Left lung (tissue), 10 donors: Measurements from ENCODE around the gene CRX. TPM values are rescaled to one million over a fixed set of nuclear protein-coding genes. Genes with fewer than 3 reads are reported as not detected.
"Not testable (repeated sequence)": the region's sequence is repeated elsewhere in the genome, so short reads cannot be mapped to it uniquely, and the experiment has no call there.

ENCODE experiments used
- ATAC-seq: fragments of 200-7000 bp; cut with Tn5 transposase; one replicate; pipeline ENCODE4 v1.9.1; 2020; ENCODE audit warnings: moderate library complexity
- DNase-seq, 4 donors: peaks; one replicate each; pipeline ENCODE4 v3.0.0-alpha.2; 2013 to 2020
- H3K27ac ChIP-seq, 2 donors: fragments of 200-600 bp; sonication (generic) in 1 of 2; one replicate each; pipeline versions ENCODE4 v1.5.0 to v1.8.0; 2020 to 2021
- H3K27me3 ChIP-seq, 2 donors: fragments of 200-600 bp; sonication (generic) in 1 of 2; one replicate each; pipeline versions ENCODE4 v1.5.0 to v1.8.0; 2020 to 2021
- H3K36me3 ChIP-seq, 2 donors: fragments of 200-600 bp; sonication (generic) in 1 of 2; one replicate each; pipeline versions ENCODE4 v1.5.0 to v1.8.0; 2020 to 2021
- H3K4me1 ChIP-seq, 2 donors: fragments of 200-600 bp; one replicate each; pipeline ENCODE4 v1.8.0; 2021
- H3K4me3 ChIP-seq, 2 donors: fragments of 200-600 bp; sonication (generic) in 1 of 2; one replicate each; pipeline versions ENCODE4 v1.5.0 to v1.8.0; 2020 to 2021; ENCODE audit warnings: mild to moderate bottlenecking in 1 of 2
- H3K9me3 ChIP-seq, 2 donors: fragments of 200-600 bp; sonication (generic) in 1 of 2; one replicate each; pipeline versions ENCODE4 v1.5.0 to v1.8.0; 2020 to 2021
- intact Hi-C, 2 donors: fragments of 100-400 bp; cut with DNase I; formaldehyde crosslinking; loops; one replicate each; pipeline versions ENCODE4 v1.11.2 to v1.14.2; 2022
- polyA plus RNA-seq, 6 donors: library from polyadenylated mRNA; unstranded; fragments of 120-200 nt; gene quantifications; one replicate each; pipeline ENCODE4 v1.2.1, GENCODE V29; 2013; ENCODE audit not compliant: insufficient read length in 6 of 6
- total RNA-seq, 2 donors: library from RNA; stranded (reverse); fragmentation: NEBNext Ultra II Directional; extraction: Animal tissue kit (Norgen Biotek cat#: 25700); gene quantifications; one replicate each; pipeline ENCODE4 v1.2.1, GENCODE V29; 2021
- TF ChIP-seq, protein P1 (sequence below), 2 donors: fragments of 200-600 bp; sonication (generic) in 1 of 2; IDR thresholded peaks; one replicate each; pipeline versions ENCODE4 v1.5.0 to v1.8.0; 2021; ENCODE audit warnings: antibody characterized with exemption in 2 of 2
- donor health status: DM: no; HTN: yes; CAD: no.
- donor health status: DM: no; HTN: no; CAD: no.

The CRX gene
- total and polyA plus RNA-seq, 8 donors, result 0.07 to 0.14 (median 0.07) TPM; not detected in 2

DNA sequence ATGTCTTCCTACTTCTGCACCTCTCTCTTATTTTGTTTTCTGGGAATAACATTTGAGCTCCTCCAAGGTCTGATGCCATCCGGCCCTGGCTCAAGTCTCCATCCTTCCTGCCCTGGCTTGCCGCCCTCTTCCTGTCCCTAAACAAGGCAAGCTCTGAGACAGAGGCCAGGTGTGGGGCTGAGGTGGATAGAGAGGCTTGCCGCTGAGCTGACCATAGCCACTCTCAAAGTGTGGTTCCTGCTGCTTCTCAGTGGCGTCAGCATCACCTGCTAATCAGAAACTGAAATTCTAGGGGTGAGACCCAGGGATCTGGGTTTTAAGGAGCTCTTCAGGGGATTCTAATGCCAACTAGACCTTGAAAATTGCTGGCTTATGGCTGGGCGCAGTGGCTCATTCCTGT lies 31.3 kb downstream of the CRX start:
- Histone ChIP-seq H3K36me3 (no peaks in the 10 kb centered on the region), H3K4me3 (no peak overlapping the region), H3K27ac (no peak overlapping the region), H3K9me3 (no peaks in the 10 kb centered on the region), H3K27me3 (peaks cover 11 to 95% of the 10 kb centered on the region in 2 donors), H3K4me1 (no peaks in the 10 kb centered on the region)
- DNase-seq (no peak), ATAC-seq (no peak)
- TF ChIP-seq, protein P1, sequence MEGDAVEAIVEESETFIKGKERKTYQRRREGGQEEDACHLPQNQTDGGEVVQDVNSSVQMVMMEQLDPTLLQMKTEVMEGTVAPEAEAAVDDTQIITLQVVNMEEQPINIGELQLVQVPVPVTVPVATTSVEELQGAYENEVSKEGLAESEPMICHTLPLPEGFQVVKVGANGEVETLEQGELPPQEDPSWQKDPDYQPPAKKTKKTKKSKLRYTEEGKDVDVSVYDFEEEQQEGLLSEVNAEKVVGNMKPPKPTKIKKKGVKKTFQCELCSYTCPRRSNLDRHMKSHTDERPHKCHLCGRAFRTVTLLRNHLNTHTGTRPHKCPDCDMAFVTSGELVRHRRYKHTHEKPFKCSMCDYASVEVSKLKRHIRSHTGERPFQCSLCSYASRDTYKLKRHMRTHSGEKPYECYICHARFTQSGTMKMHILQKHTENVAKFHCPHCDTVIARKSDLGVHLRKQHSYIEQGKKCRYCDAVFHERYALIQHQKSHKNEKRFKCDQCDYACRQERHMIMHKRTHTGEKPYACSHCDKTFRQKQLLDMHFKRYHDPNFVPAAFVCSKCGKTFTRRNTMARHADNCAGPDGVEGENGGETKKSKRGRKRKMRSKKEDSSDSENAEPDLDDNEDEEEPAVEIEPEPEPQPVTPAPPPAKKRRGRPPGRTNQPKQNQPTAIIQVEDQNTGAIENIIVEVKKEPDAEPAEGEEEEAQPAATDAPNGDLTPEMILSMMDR (IDR thresholded peaks at IDR 0.05), result no peak
- intact Hi-C loops, result no loop called here

DNA sequence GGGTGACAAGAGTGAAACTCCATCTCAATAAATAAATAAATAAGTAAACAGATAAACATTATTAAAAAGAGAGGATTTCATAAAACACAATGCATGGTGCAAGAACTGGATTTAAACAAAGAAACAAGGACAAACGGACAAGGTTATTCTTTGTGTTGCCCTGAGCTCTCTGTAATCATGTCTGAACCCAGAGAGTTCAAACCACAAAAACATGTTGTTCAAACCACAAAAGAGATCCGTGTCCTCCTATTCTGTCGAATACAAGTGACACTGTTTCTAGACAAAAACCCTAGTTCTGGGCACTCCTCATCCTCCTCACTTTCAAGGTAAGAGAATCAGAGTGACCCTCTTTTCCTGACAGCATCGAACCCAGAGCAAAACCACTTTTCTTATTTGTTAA lies 32.7 kb downstream of the CRX start:
- DNase-seq (no peak), ATAC-seq (no peak)
- H3K36me3 ChIP-seq, result no peaks in the 10 kb centered on the region
- no peak overlapping the region for H3K27ac ChIP-seq
- H3K4me1 ChIP-seq, result no peaks in the 10 kb centered on the region
- no peaks in the 10 kb centered on the region for H3K9me3 ChIP-seq
- TF ChIP-seq, protein P1 (IDR thresholded peaks at IDR 0.05), result no peak
- intact Hi-C loops, result no loop called here
- H3K27me3 ChIP-seq, result peaks cover 0 to 81% of the 10 kb centered on the region in 2 donors
- H3K4me3 ChIP-seq, result no peak overlapping the region

DNA sequence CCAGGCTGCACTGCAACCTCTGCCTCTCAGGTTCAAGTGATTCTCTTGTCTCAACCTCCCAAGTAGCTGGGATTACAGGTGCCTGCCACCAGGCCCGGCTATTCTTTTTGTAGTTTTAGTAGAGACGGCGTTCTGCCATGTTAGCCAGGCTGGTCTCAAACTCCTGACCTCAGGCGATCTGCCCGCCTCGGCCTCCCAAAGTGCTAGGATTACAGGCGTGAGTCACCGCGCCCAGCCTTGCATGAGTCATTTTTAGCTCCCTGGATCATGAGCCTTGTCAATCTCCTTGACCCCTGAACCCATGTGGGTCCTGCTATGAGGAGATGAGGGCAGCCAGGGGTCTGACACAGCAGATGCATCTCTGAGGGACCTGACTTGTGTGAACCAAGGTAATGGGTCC lies 36.5 kb downstream of the CRX start:
- intact Hi-C loops, H3K4me1 ChIP-seq, ATAC-seq, DNase-seq, H3K4me3 ChIP-seq, H3K9me3 ChIP-seq, H3K36me3 ChIP-seq, H3K27ac ChIP-seq: not testable (repeated sequence)
- peaks cover 0 to 67% of the 10 kb centered on the region in 2 donors for H3K27me3 ChIP-seq

DNA sequence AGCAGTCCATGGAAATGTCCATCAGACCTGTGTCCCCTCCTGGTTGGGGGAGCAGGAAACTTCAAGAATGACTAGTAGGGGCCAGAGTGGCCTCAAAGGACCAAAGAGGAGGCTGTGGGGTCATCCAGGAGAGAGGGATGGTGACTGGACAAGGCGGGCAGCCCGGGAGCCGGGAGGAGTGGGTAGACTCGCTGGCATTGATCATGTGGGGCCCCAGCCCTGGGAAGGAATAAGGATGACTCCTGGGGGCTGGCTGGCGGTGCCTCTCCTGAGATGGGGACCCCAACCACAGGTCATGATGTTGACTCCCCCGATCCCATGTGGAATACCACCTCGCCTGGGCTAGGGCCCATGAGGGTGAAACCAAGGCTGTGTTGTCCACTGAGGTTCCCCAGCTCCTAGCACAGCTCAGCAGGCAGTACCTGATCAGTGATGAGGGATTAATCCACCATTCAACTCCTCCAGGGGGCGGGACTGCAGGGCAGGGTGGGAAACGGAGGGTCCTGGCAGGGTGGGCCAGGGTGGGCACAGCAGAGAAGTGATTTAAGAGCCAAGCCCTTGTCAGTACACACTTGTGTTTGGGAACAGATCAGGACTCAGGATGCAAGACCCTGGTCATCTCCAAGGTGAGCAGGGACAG lies 37.0 kb downstream of the CRX start, which contains the start of gene TPRX2:
TSS of gene TPRX2 (plus strand) at position 590 of the 640 bp plus-strand sequence. CDS start at position 602, 12 bp downstream.
- intact Hi-C loops, H3K4me3 ChIP-seq, H3K36me3 ChIP-seq, ATAC-seq, H3K9me3 ChIP-seq, H3K4me1 ChIP-seq, DNase-seq, H3K27ac ChIP-seq: not testable (repeated sequence)
- H3K27me3 ChIP-seq, result peaks cover 0 to 62% of the 10 kb centered on the region in 2 donors

DNA sequence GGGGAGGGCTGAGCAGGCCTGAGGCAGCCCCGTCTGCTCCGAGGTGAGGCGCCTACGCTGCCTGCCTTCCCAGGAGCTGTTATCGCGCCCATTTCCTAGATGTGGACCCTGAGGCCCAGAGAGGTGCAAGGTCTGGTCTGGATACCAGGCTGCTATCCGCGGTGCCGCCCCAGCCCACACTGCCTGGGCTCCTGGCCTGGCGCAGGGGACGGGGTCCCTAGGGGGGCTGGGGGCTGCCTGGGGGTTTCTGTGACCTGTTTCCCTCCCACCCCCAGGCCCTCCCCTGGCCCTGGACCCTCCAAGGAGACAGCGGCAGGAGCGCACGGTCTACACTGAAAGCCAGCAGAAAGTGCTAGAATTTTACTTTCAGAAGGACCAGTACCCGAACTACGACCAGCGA lies 38.1 kb downstream of the CRX start:
- ATAC-seq, DNase-seq, H3K36me3 ChIP-seq, H3K4me1 ChIP-seq, H3K9me3 ChIP-seq, H3K27ac ChIP-seq, H3K4me3 ChIP-seq, intact Hi-C loops: not testable (repeated sequence)
- H3K27me3 ChIP-seq, result peaks cover 0 to 51% of the 10 kb centered on the region in 2 donors

DNA sequence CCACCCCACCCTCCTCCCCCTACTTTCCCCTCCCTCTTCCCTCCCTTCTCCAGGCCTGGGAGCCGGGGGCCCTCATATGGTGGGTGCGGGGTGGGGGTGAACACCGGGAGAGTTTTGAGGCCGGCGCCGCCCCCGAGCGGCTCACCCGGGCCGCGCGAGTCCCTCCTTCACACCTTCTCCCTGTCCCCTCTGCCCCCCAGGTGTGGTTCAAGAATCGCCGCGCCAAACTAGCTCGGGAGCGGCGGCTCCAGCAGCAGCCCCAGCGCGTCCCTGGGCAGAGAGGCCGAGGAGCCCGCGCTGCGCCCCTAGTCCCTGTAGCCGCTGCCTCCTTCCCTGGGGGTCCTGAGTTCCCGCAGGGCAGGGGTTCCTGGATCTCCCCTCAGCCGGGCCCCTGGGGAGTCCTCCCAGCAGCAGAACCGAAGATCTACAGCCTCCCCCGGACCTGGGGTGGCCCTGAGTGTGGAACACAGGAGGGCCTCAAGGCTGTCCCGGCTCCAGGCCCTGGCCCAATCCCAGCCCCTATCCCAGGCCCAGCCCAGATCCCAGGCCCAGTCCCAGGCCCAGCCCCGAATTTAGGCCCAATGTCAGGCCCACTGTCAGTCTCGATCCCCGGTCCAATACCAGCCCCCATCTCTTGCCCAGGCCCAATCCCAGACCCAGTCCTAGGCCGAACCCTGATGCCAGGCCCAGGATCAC lies 39.0 kb downstream of the CRX start:
- no peaks in the 10 kb centered on the region for H3K9me3 ChIP-seq
- H3K27me3 ChIP-seq, result peaks cover 0 to 43% of the 10 kb centered on the region in 2 donors
- TF ChIP-seq, protein P1 (IDR thresholded peaks at IDR 0.05), result no peak
- DNase-seq, result no peak
- intact Hi-C loops, result no loop called here
- H3K4me1 ChIP-seq, result no peaks in the 10 kb centered on the region
- no peak overlapping the region for H3K27ac ChIP-seq
- no peak for ATAC-seq
- H3K36me3 ChIP-seq, result no peaks in the 10 kb centered on the region
- H3K4me3 ChIP-seq, result no peak overlapping the region
